Measurements from ENCODE around the gene ZNF385B. TPM values are rescaled to one million over a fixed set of nuclear protein-coding genes. Genes with fewer than 3 reads are reported as not detected.

The ZNF385B gene
- total RNA-seq, 2 experiments from 2014 or later: 113 to 178 TPM

DNA sequence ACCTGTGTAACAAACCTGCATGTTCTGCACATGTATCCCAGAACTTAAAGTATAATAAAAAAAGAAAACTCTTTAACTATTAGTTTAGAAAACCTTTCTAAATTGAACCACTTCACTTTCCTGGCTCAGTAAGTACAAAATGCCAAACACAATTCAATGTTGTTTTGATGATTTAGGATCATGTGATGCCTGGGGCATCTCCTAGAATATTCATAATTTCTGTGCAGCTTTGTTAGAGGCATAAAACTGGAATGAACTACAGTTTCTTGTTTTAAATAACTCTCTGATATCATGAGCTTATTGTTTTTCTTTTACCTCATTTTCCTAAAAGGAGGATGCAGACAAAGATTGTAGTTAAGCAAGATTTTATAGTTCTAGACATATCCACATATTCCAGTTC is 457.8 kb downstream of the ZNF385B start:
- intact Hi-C loops (cut with micrococcal nuclease; ENCODE audit: unreplicated experiment): no loop called here
- H2AFZ ChIP-seq (ENCODE audit: low read length): no peak overlapping the region
- POLR2A ChIA-PET: interaction anchor here (0.6 to 1.2 kb wide), 4 partner anchors 30 to 535 kb away, joined by 3 to 4 read pairs (median 4); no protein-coding TSS in a partner anchor
- no peaks in the 10 kb centered on the region for H3K9me2 ChIP-seq (ENCODE audit: insufficient read depth, low read length)
- no peak for DNase-seq (ENCODE audit: low spot score)
- no peak for TF ChIP-seq CTCF (conservative IDR thresholded peaks at IDR 0.05; ENCODE audit: low read length)
- TF ChIP-seq EZH2phosphoT487 (IDR thresholded peaks at IDR 0.05; ENCODE audit: borderline replicate concordance, low read depth, low read length): no peak
- no peaks in the 10 kb centered on the region for H3K79me2 ChIP-seq (ENCODE audit: insufficient read depth, low read depth, low read length)
- no peaks in the 10 kb centered on the region for H3K9me3 ChIP-seq (ENCODE audit: low read length)
- no peaks in the 10 kb centered on the region for H4K20me1 ChIP-seq (ENCODE audit: insufficient read depth, low read length)
- H3K4me1 ChIP-seq (ENCODE audit: insufficient read depth, low read length, poor library complexity, severe bottlenecking): no peaks in the 10 kb centered on the region
- H3K4me2 ChIP-seq (ENCODE audit: low read length): no peak overlapping the region
- H3K27ac ChIP-seq (ENCODE audit: low read depth, low read length, poor library complexity, severe bottlenecking): no peak overlapping the region
- no TSS peak for BruUV-seq (replicated peaks)
- CTCF ChIA-PET (ENCODE audit: unreplicated experiment): no interaction called here
- H3K36me3 ChIP-seq (ENCODE audit: insufficient read depth, low read length): no peaks in the 10 kb centered on the region
- H3K4me3 ChIP-seq (ENCODE audit: low read depth, low read length, poor library complexity, severe bottlenecking): no peak overlapping the region

DNA sequence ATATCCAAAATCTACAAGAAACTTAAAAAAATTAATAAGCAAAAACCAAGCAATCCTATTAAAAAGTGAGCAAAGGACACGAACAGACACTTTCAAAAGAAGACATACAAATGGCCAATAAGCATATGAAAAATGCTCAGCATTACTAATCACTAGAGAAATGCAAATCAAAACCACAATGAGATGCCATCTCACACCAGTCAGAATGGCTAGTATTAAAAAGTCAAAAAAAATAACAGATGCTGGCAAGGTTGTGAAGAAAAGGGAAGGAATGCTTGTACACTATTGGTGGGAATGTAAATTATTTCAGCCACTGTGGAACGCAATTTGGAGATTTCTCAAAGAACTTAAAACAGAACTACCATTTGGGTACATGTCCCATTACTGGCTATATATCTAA is 467.9 kb downstream of the ZNF385B start:
- DNase-seq (ENCODE audit: low spot score): no peak
- Histone ChIP-seq H3K4me2 (ENCODE audit: low read length) (no peak overlapping the region), H3K36me3 (ENCODE audit: insufficient read depth, low read length) (no peaks in the 10 kb centered on the region), H4K20me1 (ENCODE audit: insufficient read depth, low read length) (no peaks in the 10 kb centered on the region), H2AFZ (ENCODE audit: low read length) (no peak overlapping the region), H3K4me1 (ENCODE audit: insufficient read depth, low read length, poor library complexity, severe bottlenecking) (no peaks in the 10 kb centered on the region), H3K4me3 (ENCODE audit: low read depth, low read length, poor library complexity, severe bottlenecking) (no peak overlapping the region), H3K9me2 (ENCODE audit: insufficient read depth, low read length) (no peaks in the 10 kb centered on the region), H3K9me3 (ENCODE audit: low read length) (no peaks in the 10 kb centered on the region), H3K27ac (ENCODE audit: low read depth, low read length, poor library complexity, severe bottlenecking) (no peak overlapping the region), H3K79me2 (ENCODE audit: insufficient read depth, low read depth, low read length) (no peaks in the 10 kb centered on the region)
- ChIA-PET POLR2A (interaction anchor here (0.7 kb wide), 1 partner anchor 10 kb away, joined by 3 read pairs; no protein-coding TSS in a partner anchor), CTCF (ENCODE audit: unreplicated experiment) (interaction anchor here (0.6 kb wide), 1 partner anchor 821 kb away, joined by 3 read pairs; no protein-coding TSS in a partner anchor)
- intact Hi-C loops (cut with micrococcal nuclease; ENCODE audit: unreplicated experiment): no loop called here
- BruUV-seq (replicated peaks): no TSS peak
- no peak for TF ChIP-seq EZH2phosphoT487 (IDR thresholded peaks at IDR 0.05; ENCODE audit: borderline replicate concordance, low read depth, low read length)
- TF ChIP-seq CTCF (conservative IDR thresholded peaks at IDR 0.05; ENCODE audit: low read length): no peak

Small RNAs within 50 kb of the gene (microRNA-seq; reads per million reads assigned to microRNA genes)
- 6.1 reads per million for gene MIR1258 (ENCODE audit: borderline replicate concordance)

Small RNAs within 50 kb of the gene (small RNA-seq; reads per million reads assigned to genes)
- gene MIR1258: not detected

Other genes with a start within 250 kb of the ZNF385B start
- 11.6 and 16.2 TPM in 2 replicates for gene CWC22, start 145.7 kb upstream of the ZNF385B start, total RNA-seq (2014; rRNA removed; shearing (Covaris generic))
- gene CWC22, start 145.7 kb upstream of the ZNF385B start, total RNA-seq (2022): 20.0 and 22.2 TPM in 2 replicates

Data from OCI-LY7 (cell line).